Mesenteric fat pad (tissue), 1 donor: Measurements from ENCODE around the gene ACVR1. TPM values are rescaled to one million over a fixed set of nuclear protein-coding genes. Genes with fewer than 3 reads are reported as not detected.

Source experiments
- DNase-seq: peaks from one replicate; pipeline ENCODE4 v3.0.0-alpha.2; 2020; ENCODE audit warnings: low spot score
- total RNA-seq: library from RNA; stranded (reverse); fragmentation: NEBNext Ultra II Directional; extraction: Animal tissue kit (Norgen Biotek cat#: 25700); gene quantifications from one replicate; pipeline ENCODE4 v1.2.1, GENCODE V29; 2021
- donor health status: DM: yes; HTN: yes; CAD: no.

ACVR1 gene
- total RNA-seq, 1 donor from 2014 or later = 37.7 TPM

DNA sequence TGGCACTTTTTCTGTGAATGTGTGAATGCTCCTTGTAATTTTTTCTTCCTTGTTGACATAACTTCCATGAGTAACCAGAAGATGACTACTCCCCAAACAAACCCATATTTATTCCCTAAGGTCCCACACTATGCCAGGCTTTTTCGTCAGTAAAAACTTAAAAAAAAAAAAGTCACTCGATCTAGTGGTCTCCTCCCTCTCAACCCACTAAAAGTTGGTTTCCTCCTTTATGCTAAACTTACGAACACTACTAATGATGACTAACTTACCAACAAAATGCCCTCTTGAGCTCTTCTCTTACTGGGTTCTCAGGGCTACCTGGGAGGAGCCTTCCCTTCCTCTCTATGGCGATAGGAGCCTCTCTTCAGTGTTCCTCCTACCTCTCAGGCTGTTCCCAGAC, 18.2 kb downstream of the ACVR1 start:
- DNase-seq = no peak

- no peak for DNase-seq
Measured at GRCh38 chr2:157856187-157856515, 20.0 kb downstream of the ACVR1 start.

GRCh38 chr2:157853820-157854219, 22.3 kb downstream of the ACVR1 start:
- no peak for DNase-seq

DNA sequence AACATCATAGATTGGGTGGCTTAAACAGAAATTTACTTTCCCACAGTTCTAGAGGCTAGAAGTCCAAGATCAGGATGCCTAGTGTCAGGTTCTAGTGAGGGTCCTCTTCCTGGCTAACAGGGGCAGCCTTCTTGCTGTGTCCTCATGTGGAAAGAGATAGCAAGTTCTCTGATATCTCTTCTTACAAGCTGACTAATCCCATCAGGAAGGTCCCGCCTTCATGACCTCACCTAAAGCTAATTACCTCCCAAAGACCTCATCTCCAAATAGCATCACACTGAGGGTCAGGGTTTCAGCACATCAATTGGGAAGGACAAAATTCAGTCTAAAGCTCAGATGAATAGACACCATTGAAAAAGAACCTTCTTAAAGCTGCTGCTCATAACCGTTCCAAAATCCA, 22.9 kb downstream of the ACVR1 start:
- DNase-seq = no peak

GRCh38 chr2:157849591-157849990, 26.5 kb downstream of the ACVR1 start:
- no peak for DNase-seq

DNA sequence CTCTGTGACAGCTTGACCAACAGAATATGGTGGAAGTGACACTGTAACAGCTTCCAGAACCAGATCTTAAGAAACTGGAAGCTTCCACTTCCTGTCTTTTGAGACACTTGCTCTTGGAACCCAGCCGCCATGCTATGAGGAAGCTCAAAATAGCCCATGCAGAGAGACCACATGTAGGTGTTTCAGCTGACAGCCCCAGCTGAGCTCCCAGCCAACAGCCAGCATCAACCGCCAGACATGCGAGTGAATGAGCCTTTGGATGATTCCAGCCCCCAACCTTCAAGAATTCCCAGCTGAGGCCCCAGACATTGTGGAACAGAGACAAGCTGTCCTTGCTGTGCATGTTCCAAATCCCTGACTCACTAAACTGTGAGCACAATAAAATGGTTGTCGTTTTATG, 27.9 kb downstream of the ACVR1 start:
- no peak for DNase-seq

GRCh38 chr2:157845081-157845480, 31.0 kb downstream of the ACVR1 start:
- no peak for DNase-seq

DNA sequence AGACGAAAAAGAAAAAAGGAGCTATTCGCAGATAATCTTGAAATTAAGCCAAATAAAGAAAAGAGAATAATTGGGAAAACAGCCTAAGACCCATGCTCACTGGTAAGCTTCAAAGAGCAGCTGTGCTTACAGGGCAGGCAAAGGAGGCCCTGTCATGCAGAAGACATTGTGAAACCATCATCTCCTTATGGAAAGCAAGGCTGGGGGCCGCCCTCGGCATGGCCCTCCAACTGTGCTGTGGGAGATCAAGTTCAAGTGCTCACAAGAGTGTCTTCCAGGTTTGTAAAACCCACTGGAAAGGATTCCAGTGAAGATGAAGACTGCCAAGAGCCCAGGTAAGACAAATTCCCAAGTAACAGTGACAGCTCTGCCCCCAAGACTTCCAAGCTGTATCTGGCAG, 32.2 kb downstream of the ACVR1 start:
- no peak for DNase-seq

DNA sequence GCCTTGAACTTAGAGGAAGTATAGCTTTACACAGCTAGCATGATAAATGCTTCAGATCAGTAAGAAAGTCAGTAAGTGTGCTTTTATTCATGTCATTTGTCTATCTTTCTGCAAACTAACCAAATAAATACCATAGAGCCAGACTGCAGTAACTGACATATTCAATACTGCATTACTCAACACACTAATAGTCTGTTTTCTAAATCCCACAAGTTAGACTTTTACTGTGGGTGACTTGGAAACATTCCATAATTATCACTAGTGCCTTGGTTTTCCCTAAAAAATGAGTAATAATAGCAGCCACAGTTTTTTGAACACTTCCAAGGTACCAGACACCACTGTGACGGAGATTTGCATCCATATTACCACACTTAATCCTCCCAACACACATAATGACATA, 33.0 kb downstream of the ACVR1 start:
- no peak for DNase-seq

DNA sequence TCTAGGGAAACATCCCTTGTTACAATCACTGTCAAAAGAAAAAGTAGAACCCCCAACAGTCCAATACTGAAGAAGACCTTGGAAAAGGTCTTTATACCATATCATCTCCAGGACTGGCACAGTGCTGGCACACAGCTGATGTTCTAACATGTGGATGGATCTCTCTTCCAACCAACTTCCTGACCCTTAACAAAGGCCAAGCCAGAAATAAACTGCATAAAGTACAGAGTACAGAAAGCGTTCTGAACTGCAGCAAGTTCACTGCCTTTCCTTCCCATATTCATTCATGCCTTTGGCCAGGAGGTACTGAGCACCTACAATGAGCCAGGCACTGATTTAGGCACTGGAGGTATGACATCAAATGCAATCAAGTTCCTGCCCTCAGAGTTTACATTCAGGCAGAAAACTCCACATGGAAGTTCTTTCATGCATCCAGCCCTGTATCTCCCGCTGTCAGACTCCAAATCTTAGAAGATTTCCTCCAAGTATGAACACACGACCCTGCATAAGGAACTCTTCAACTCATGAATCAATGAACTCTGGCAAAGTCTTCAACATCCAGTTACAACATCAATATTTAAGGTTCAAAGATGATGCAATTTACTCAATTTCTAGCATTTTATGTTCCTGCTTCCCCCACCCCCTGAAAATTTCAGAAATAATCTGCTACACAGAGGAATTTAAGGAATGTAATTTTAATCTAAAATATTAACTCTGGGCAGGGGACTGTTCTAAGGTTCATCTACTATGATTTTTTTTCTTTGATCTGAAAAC, 33.8 kb downstream of the ACVR1 start:
- DNase-seq = no peak

DNA sequence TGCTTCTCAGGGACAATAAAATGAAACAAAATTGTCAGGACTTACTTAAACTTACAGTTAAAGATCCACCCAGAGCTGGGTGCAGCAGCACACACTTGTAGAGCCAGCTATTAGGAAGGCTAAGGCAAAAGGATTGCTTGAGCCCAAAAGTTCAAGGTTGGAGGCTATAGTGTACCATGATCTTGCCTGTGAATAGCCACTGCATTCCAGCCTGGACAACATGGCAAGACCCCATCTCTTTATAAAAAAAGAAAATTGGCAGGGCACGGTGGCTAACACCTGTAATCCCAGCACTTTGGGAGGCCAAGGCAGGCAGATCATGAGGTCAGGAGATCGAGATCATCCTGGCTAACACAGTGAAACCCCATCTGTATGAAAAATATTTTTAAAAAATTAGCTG, 34.6 kb downstream of the ACVR1 start:
- no peak for DNase-seq

DNA sequence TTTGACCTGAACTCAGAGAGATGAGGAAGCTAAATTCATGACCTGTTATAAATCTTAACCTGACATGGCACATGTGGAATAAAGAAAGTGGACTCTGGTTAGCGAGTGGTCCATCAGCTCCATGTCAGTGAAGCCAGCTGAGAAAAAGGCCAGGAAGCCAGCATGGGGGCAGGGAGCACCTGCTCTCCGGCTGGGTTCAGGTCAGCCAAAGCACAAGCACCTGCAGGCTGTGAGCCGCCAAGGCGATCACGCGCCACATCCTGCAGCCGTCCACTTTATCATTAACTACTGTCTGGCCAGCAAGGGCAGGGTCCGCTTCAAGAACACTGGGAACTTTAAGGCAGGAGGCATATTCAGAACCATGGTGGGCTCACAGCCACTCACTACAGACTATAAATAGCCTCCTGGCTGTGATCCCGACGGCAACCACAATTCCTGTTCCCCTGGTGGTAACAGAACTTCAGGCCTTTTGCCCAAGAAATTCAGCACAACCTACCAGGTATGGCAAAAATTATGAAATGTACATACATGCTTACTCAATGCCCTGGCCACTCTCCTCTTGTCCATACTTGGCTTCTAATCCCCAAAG, 35.5 kb downstream of the ACVR1 start:
- no peak for DNase-seq

DNA sequence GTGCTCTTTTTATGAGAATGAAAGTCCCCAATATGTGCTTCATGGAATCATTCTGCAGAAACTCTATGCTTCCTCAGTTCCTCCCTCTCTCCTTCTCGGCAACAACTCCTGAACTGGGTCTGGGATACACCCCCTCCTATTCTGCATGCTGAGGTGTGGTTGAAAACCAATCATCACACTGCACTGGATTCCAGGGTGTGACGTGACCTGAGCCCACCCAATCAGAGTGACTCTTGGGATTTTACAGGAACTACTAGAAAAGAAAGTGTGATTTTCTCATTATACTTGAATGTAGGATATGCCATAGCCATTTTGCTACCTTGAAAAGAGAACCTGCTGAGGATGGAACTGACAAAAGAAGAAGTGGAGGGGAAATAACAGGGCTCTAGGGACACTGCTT, 36.3 kb downstream of the ACVR1 start:
- no peak for DNase-seq

DNA sequence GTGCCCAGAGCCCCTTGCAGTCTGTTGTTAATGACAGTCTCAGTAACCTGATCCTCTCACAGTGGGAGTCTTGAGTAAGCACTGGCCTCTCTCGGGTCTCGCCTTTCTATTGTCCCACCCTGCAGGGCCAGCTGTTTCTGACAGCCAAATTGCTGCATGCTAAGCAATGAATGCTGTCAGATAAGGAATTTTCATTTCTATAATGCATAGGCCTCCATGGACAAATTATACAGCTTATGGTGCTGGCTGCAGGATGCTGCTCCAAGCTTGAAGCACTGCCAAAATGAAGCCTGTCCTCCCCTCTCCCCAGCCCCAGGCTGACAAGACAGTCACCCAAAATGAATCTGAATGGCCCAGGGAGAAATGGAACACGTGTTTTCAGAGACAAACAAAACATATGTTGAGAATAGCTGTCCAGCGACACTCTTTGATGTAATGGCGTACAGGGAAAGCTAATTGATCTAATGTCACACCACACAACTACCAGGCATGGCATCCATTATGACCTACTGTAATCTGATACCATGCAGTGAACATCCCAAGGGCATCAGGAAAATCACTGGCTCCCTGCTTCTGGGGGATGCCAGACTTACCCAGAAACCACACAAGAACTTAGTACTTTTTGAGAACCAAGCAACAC, 36.8 kb downstream of the ACVR1 start:
- DNase-seq = no peak

DNA sequence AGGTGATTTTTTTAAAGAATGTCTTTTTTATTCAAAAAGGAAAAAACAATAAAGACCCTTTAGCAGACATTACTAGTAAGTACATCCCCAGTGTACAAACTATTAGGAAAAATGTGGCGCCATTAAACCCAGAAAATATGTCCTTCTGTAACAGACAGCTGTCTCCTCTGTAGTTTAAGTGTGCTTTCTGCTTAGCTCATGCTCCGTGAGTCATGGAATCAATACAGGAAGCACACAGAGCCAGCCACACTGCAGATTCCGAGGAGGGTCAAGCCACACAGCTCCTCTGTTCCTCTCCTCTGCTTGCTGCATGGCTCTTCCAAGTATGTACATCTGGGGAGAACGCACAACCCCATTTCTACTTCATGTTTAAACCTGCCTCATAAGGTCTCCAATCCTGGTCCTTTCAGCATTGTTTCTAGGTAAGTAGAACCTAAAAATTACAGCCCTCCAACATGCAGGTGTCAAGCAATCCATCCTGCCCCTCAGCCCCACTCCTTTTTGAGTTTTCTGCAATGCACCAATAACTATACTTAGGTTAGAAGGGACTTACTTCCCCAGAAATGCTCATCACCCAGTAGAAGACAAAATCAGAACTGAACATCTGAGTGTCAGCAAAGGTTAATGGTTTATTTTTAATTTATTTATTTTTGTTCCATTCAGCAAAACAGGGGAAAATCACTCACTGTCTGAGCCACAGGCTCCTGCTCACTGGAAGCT, 37.5 kb downstream of the ACVR1 start:
- no peak for DNase-seq

GRCh38 chr2:157837851-157838441, 38.2 kb downstream of the ACVR1 start:
- no peak for DNase-seq

GRCh38 chr2:157836531-157836930, 39.6 kb downstream of the ACVR1 start:
- DNase-seq = no peak

DNA sequence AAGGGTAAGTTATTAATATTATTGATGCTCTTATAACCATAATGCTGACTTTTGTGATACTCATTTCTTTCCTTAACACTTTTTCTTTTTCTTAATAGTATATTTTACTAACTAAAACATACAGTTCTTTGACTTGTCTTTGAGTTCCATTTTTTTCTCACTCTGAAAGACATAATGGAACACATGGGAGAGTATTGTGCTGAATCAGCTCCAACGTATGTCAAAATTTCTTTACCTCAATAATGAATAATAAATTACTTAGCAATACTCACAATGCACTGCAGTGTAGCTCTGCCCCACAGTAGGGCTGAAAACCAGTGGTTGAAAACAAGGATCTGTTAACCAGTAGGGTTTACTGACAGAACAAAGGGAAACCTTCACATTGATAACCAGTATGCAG, 40.7 kb downstream of the ACVR1 start:
- no peak for DNase-seq

DNA sequence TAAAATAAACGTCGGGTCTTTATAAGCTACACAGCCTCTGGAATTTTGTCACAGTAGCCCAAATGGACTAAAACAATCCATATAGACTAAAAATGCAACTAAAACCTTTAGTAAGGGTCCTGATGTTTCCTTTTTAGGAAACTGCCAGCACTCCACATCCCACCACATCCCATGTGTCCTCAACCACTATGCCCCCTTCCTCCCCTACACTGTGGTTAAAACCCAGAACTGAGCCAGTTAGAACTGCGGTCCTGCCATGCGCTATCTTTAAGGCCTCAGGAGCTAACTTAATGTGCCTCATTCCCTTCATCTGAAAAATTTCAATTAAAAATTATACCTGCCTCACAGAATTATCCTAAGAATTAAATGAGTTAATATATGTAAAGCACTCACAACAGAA, 41.1 kb downstream of the ACVR1 start:
- DNase-seq = no peak

DNA sequence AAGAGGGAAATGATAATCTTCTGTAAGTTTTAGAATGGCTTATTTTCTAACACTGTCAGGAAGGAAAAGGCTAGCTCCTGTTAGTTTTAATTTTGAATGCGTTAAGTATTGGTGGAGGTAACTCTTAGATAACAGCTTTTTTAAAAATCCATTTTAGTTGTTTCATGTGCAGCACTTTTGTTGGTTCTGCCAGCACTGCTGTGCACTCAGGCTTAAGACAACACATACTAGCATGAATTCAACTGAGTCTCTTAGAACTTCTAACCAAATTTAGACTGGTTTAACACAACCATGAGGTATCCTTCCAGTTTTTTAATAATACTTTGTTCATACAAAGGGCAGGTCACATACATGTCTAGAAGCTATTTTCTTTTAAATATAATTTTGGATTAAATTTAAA, 42.4 kb downstream of the ACVR1 start:
- DNase-seq = no peak

DNA sequence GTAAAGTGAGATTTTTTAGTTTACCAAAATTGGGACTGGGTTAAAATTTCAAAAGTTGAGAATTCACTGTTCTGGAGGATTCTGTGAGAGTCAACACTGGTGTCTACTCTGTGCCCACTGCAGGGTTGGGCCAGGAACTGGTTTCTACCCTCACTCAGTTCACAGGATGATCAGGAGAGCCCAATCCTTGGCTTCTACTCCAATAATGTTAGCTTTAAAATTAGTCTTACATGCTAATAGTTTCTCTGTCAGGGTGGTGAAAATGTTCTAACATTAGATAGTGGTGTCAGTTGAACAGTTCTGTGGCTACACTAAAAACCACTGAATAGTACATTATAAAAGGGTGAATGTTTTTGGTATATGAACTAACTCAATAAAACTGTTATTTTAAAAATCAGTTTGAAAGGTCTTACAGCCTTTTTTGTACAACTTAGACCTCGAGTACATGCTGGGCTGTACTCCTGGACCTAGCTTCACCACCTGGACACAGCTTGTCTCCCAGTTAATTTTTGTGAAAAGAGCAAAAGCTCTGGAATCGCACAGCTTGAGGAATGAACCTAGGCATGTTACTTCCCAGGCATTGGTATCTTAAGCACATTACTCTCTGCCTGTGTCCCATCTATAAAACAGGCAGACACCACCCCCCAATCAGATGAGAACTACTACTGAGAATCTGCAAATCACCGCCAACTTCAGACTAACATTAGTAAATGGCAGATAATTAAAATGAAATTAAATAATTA, 44.4 kb downstream of the ACVR1 start:
- DNase-seq = no peak
